ENCODE measurements around the gene P2RY12. TPM values are rescaled to one million over a fixed set of nuclear protein-coding genes. Genes with fewer than 3 reads are reported as not detected.

P2RY12 gene
- total RNA-seq, 6 donors from 2014 or later = 0.22 to 3.9 (median 2.8) TPM; not detected in 1

DNA sequence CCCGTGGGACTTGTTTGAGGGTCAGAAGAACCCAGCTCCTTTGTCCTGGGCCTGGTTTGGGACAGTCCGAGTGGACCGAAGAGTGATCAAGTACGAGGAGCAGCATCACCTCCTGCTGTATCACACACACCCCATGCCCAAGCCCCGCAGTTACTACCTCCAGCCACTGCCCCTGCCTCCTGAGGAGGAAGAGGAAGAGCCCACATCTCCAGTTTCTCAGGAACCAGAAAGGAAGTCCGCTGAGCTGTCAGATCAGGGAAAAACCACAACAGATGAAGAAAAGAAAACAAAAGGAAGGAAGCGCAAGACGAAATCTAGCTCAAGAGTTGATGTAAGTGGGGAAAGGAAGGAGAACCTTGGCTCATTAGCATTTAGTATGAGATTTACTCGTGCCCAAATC lies 3.3 kb upstream of the P2RY12 start:
- H3K4me1 ChIP-seq = no peaks in the 10 kb centered on the region
- DNase-seq = peak in 1 of 2 donors; percentile 25
- no peaks in the 10 kb centered on the region for H3K27me3 ChIP-seq
- H3K9me3 ChIP-seq = no peaks in the 10 kb centered on the region
- H3K27ac ChIP-seq = no peak overlapping the region
- no peak for TF ChIP-seq POLR2A (IDR thresholded peaks at IDR 0.05)
- no peak for TF ChIP-seq CTCF (IDR thresholded peaks at IDR 0.05)
- TF ChIP-seq EP300 (IDR thresholded peaks at IDR 0.05) = no peak
- no peak for TF ChIP-seq POLR2AphosphoS5 (IDR thresholded peaks at IDR 0.05)
- no peaks in the 10 kb centered on the region for H3K36me3 ChIP-seq
- H3K4me3 ChIP-seq = no peak overlapping the region
- 65 to 67% methylated on average over 5 to 9 of the region's 9 CpGs for WGBS, 2 donors
- ATAC-seq (ENCODE audit: low FRiP score in 2 of 2) = peak in 1 of 2 donors; percentile 39

DNA sequence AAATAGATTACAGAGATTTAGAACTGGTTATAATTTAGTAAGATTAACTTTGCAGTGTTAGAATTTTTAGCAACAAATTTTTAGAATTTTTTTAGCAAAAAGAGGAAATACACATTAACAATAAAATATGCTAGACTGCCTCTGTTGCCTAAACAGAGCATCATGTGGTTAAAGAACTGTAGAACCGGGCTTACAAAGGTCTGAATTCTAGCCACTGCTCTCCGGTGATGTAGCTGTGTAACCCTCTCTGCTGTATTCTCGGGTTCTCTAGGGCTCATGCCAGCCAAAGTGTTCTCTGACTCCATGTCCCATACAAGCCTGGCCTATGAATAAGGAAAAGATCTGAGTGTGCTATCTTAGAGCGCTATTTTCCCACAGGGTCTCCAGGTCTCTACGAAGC lies 2.9 kb upstream of the P2RY12 start:
- Histone ChIP-seq H3K4me1 (peaks cover 0 to 2% (median 0%) of the 10 kb centered on the region in 4 donors), H3K9me3 (no peaks in the 10 kb centered on the region), H3K27me3 (no peaks in the 10 kb centered on the region), H3K36me3 (no peaks in the 10 kb centered on the region), H3K4me3 (no peak overlapping the region), H3K27ac (no peak overlapping the region)
- TF ChIP-seq POLR2A (IDR thresholded peaks at IDR 0.05) (no peak), CTCF (IDR thresholded peaks at IDR 0.05) (no peak), POLR2AphosphoS5 (IDR thresholded peaks at IDR 0.05) (no peak), EP300 (IDR thresholded peaks at IDR 0.05) (no peak)
- 70 to 78% methylated on average over 5 of the region's 5 CpGs for WGBS, 2 donors
- no peak for DNase-seq
- peak in 1 of 2 donors; percentile 28 for ATAC-seq (ENCODE audit: low FRiP score in 2 of 2)

DNA sequence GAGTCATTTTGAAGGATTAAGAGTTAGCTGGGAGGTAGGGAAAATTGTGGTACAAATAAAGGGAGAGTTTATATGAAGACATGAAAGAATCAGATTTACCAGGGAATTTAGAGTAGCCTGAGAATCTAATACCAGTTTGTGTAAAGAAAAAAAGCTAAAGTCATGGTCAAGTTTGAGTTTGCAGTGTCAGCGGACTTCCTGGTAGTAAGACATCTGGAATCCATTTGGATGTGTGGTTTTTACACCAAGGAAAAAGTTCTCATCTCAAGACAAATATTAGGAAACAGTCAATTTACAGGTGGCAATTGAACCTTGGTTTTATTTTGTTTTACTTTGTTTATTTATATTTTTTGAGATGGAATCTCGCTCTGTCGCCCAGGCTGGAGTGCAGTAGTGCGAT lies 1.5 kb upstream of the P2RY12 start:
- TF ChIP-seq EP300 (IDR thresholded peaks at IDR 0.05) = no peak
- TF ChIP-seq CTCF (IDR thresholded peaks at IDR 0.05) = no peak
- TF ChIP-seq POLR2AphosphoS5 (IDR thresholded peaks at IDR 0.05) = no peak
- no peak for TF ChIP-seq POLR2A (IDR thresholded peaks at IDR 0.05)
- Histone ChIP-seq H3K27ac (peak overlapping the region in 1 of 4 donors; percentile 6), H3K36me3 (no peaks in the 10 kb centered on the region), H3K9me3 (no peaks in the 10 kb centered on the region), H3K27me3 (no peaks in the 10 kb centered on the region), H3K4me3 (no peak overlapping the region), H3K4me1 (peaks cover 0 to 4% (median 0%) of the 10 kb centered on the region in 4 donors)
- DNase-seq = no peak
- 88 to 94% methylated on average over 4 of the region's 4 CpGs for WGBS, 2 donors
- no peak for ATAC-seq (ENCODE audit: low FRiP score in 2 of 2)

DNA sequence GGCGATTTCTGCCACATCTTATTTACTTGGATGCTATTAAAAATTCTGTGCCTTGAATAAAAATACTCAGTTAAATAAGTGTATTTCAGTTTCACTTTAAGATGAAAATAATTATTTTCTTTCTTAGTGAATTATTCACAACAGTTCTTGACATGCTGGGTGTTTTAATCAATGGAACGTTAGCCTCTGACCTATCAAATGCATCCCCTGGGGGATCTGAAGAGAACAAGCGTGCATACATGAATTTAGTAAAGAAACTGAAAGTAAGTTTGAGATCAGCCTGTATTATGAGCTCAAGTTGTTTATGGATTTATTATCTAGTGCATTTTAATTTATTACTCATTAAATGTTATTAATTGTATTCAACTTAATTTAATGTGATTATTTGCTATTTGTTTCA lies 597 bp downstream of the P2RY12 start:
- no peak overlapping the region for H3K27ac ChIP-seq
- no peak for TF ChIP-seq EP300 (IDR thresholded peaks at IDR 0.05)
- TF ChIP-seq POLR2AphosphoS5 (IDR thresholded peaks at IDR 0.05) = no peak
- H3K9me3 ChIP-seq = no peaks in the 10 kb centered on the region
- 64 to 68% methylated on average over 3 of the region's 3 CpGs for WGBS, 2 donors
- H3K36me3 ChIP-seq = no peaks in the 10 kb centered on the region
- H3K4me1 ChIP-seq = peaks cover 0 to 4% (median 0%) of the 10 kb centered on the region in 4 donors
- no peaks in the 10 kb centered on the region for H3K27me3 ChIP-seq
- ATAC-seq (ENCODE audit: low FRiP score in 2 of 2) (no peak), DNase-seq (no peak)
- H3K4me3 ChIP-seq = peak overlapping the region in 3 of 4 donors; percentile 5 to 22 (median 15)

GRCh38 chr3:151383111-151383510 lies 1.4 kb downstream of the P2RY12 start:
- WGBS, 2 donors = 90 to 94% methylated on average over 2 of the region's 2 CpGs
- H3K4me3 ChIP-seq = no peak overlapping the region
- H3K9me3 ChIP-seq = no peaks in the 10 kb centered on the region
- no peak for DNase-seq
- ATAC-seq (ENCODE audit: low FRiP score in 2 of 2) = no peak
- no peaks in the 10 kb centered on the region for H3K36me3 ChIP-seq
- no peaks in the 10 kb centered on the region for H3K27me3 ChIP-seq
- peaks cover 0 to 4% (median 0%) of the 10 kb centered on the region in 4 donors for H3K4me1 ChIP-seq
- TF ChIP-seq POLR2A (IDR thresholded peaks at IDR 0.05) = no peak
- no peak for TF ChIP-seq EP300 (IDR thresholded peaks at IDR 0.05)
- TF ChIP-seq POLR2AphosphoS5 (IDR thresholded peaks at IDR 0.05) = no peak
- no peak for TF ChIP-seq CTCF (IDR thresholded peaks at IDR 0.05)
- H3K27ac ChIP-seq = no peak overlapping the region
